H9 (cell line): Measurements from ENCODE around the gene ST8SIA6. TPM values are rescaled to one million over a fixed set of nuclear protein-coding genes. Genes with fewer than 3 reads are reported as not detected.

Experiments
- DNase-seq: peaks from one replicate; pipeline ENCODE4 v3.0.0-alpha.2; 2017
- H2AFZ ChIP-seq: one replicate; pipeline ENCODE4 v1.6.1; 2013; ENCODE audit warnings: mild to moderate bottlenecking, low read length, control low read depth, moderate library complexity
- H2AK5ac ChIP-seq: 2 replicates; pipeline ENCODE4 v1.6.1; 2013; ENCODE audit warnings: low read length, control low read depth, mixed read lengths; ENCODE audit not compliant: insufficient read length
- H2BK120ac ChIP-seq: one replicate; pipeline ENCODE4 v1.6.1; 2013; ENCODE audit warnings: low read depth, mild to moderate bottlenecking, low read length, control low read depth, inconsistent platforms; ENCODE audit not compliant: poor library complexity, severe bottlenecking
- H2BK12ac ChIP-seq: 2 replicates; pipeline ENCODE4 v1.6.1; 2013; ENCODE audit warnings: low read length, control low read depth, mixed read lengths, low read depth; ENCODE audit not compliant: insufficient read length
- H2BK15ac ChIP-seq: 2 replicates; pipeline ENCODE4 v1.6.1; 2013; ENCODE audit warnings: low read depth, low read length, control low read depth
- H2BK20ac ChIP-seq: one replicate; pipeline ENCODE4 v1.6.1; 2013; ENCODE audit warnings: low read depth, mild to moderate bottlenecking, low read length, control low read depth, inconsistent platforms; ENCODE audit not compliant: poor library complexity, severe bottlenecking
- H2BK5ac ChIP-seq: 2 replicates; pipeline ENCODE4 v1.6.1; 2013; ENCODE audit warnings: low read length, control low read depth, mixed read lengths; ENCODE audit not compliant: insufficient read length
- H3K14ac ChIP-seq: 2 replicates; pipeline ENCODE4 v1.6.1; 2013; ENCODE audit warnings: low read length, control low read depth; ENCODE audit not compliant: insufficient read depth
- H3K18ac ChIP-seq: 2 replicates; pipeline ENCODE4 v1.6.1; 2013; ENCODE audit warnings: low read depth, mild to moderate bottlenecking, mixed read lengths, low read length, control low read depth; ENCODE audit not compliant: insufficient read length
- H3K23ac ChIP-seq: 2 replicates; pipeline ENCODE4 v1.6.1; 2013; ENCODE audit warnings: low read length, control low read depth, mixed read lengths, low read depth; ENCODE audit not compliant: insufficient read length
- H3K23me2 ChIP-seq: 2 replicates; pipeline ENCODE4 v1.6.1; 2013; ENCODE audit warnings: low read depth, mild to moderate bottlenecking, mixed read lengths, low read length, control low read depth; ENCODE audit not compliant: insufficient read length, poor library complexity, severe bottlenecking
- H3K27ac ChIP-seq: 2 replicates; pipeline ENCODE4 v1.5.1; 2013; ENCODE audit warnings: low read length, control low read depth, mixed read lengths, low read depth; ENCODE audit not compliant: insufficient read length
- H3K27me3 ChIP-seq: 2 replicates; pipeline ENCODE4 v1.6.1; 2013; ENCODE audit warnings: low read length, control low read depth, inconsistent platforms; ENCODE audit not compliant: insufficient read depth
- H3K4ac ChIP-seq: 2 replicates; pipeline ENCODE4 v1.6.1; 2013; ENCODE audit warnings: low read depth, mild to moderate bottlenecking, control low read depth, inconsistent platforms, low read length, moderate library complexity
- H3K4me1 ChIP-seq: 2 replicates; pipeline ENCODE4 v1.6.1; 2013; ENCODE audit warnings: low read length, control low read depth, inconsistent platforms; ENCODE audit not compliant: insufficient read depth
- H3K4me2 ChIP-seq: 2 replicates; pipeline ENCODE4 v1.6.1; 2013; ENCODE audit warnings: low read length, control low read depth, mixed read lengths; ENCODE audit not compliant: insufficient read length, insufficient read depth
- H3K56ac ChIP-seq: 2 replicates; pipeline ENCODE4 v1.6.1; 2013; ENCODE audit warnings: low read depth, mild to moderate bottlenecking, mixed read lengths, low read length, control low read depth; ENCODE audit not compliant: insufficient read length
- H3K79me1 ChIP-seq: 2 replicates; pipeline ENCODE4 v1.6.1; 2013; ENCODE audit warnings: low read depth, mild to moderate bottlenecking, moderate library complexity, low read length, control low read depth, inconsistent platforms; ENCODE audit not compliant: insufficient read depth, poor library complexity, severe bottlenecking
- H3K79me2 ChIP-seq: 2 replicates; pipeline ENCODE4 v1.6.1; 2013; ENCODE audit warnings: low read length, control low read depth, inconsistent platforms; ENCODE audit not compliant: insufficient read depth
- H3K9ac ChIP-seq: 2 replicates; pipeline ENCODE4 v1.6.1; 2013; ENCODE audit warnings: low read length, control low read depth, mixed read lengths; ENCODE audit not compliant: insufficient read length; ENCODE audit errors: extremely low read depth
- H3K9me3 ChIP-seq: one replicate; pipeline ENCODE4 v1.6.1; 2013; ENCODE audit warnings: low read depth, low read length, inconsistent platforms; ENCODE audit not compliant: control insufficient read depth
- H3T11ph ChIP-seq: one replicate; pipeline ENCODE4 v1.6.1; 2013; ENCODE audit warnings: mild to moderate bottlenecking, low read length, control low read depth, inconsistent platforms
- H4K20me1 ChIP-seq: one replicate; pipeline ENCODE4 v1.6.1; 2013; ENCODE audit not compliant: control insufficient read depth, insufficient read length, insufficient read depth
- H4K5ac ChIP-seq: 2 replicates; pipeline ENCODE4 v1.6.1; 2013; ENCODE audit warnings: low read depth, mild to moderate bottlenecking, mixed read lengths, low read length, control low read depth; ENCODE audit not compliant: insufficient read length
- H4K8ac ChIP-seq: replicated peaks from 2 replicates; pipeline ENCODE4 v1.6.1; 2013; ENCODE audit warnings: low read length, control low read depth, mixed read lengths, low read depth; ENCODE audit not compliant: insufficient read length
- H4K91ac ChIP-seq: 2 replicates; pipeline ENCODE4 v1.6.1; 2013; ENCODE audit warnings: low read depth, mild to moderate bottlenecking, moderate library complexity, mixed read lengths, low read length, control low read depth; ENCODE audit not compliant: insufficient read length
- H3K27ac Mint-ChIP-seq, 3 experiments: 2 replicates in 2 of 3; 3 replicates in 1 of 3; pipeline ENCODE4 v1.8.0; 2020 to 2021; ENCODE audit warnings: mixed read lengths in 3 of 3, mild to moderate bottlenecking in 1 of 3, moderate library complexity in 1 of 3
- H3K27me3 Mint-ChIP-seq: 2 replicates; pipeline ENCODE4 v1.8.0; 2021; ENCODE audit warnings: low read depth, mild to moderate bottlenecking, moderate library complexity, mixed read lengths
- H3K36me3 Mint-ChIP-seq, 3 experiments: 2 replicates in 2 of 3; 3 replicates in 1 of 3; pipeline ENCODE4 v1.8.0; 2020 to 2021; ENCODE audit warnings: low read depth in 3 of 3, mixed read lengths in 3 of 3; ENCODE audit not compliant: insufficient read depth in 1 of 3
- H3K4me1 Mint-ChIP-seq, 2 experiments: 2 replicates each; pipeline ENCODE4 v1.8.0; 2020; ENCODE audit warnings: mixed read lengths in 2 of 2
- H3K4me3 Mint-ChIP-seq, 2 experiments: 2 replicates in 1 of 2; 3 replicates in 1 of 2; pipeline ENCODE4 v1.8.0; 2020 to 2021; ENCODE audit warnings: mild to moderate bottlenecking in 2 of 2, mixed read lengths in 2 of 2, moderate library complexity in 1 of 2
- H3K9me3 Mint-ChIP-seq, 2 experiments: 2 replicates in 1 of 2; 3 replicates in 1 of 2; pipeline ENCODE4 v1.8.0; 2020; ENCODE audit warnings: mild to moderate bottlenecking in 2 of 2, mixed read lengths in 2 of 2, moderate library complexity in 1 of 2
- WGBS: extraction: QIAGEN DNeasy Blood & Tissue Kit; methylation state at CpG from one replicate; pipeline ENCODE4 v1.1.7; 2013; ENCODE audit warnings: missing lambda C conversion rate, low lambda C conversion rate, mixed read lengths; ENCODE audit not compliant: insufficient read length; ENCODE audit errors: extremely low coverage; 5-methylcytosine and 5-hydroxymethylcytosine counted together
- total RNA-seq: library from RNA; stranded (reverse); gene quantifications from 2 replicates; pipeline ENCODE4 v1.2.1, GENCODE V29; 2021
- TF ChIP-seq, protein P1 (sequence below): fragments of 200-600 bp; sonication (generic); conservative IDR thresholded peaks from 3 replicates; pipeline ENCODE4 v1.8.0; 2021; ENCODE audit warnings: antibody characterized with exemption, mild to moderate bottlenecking

Gene ST8SIA6
- total RNA-seq, 1 experiment from 2014 or later = 0.37 TPM

DNA sequence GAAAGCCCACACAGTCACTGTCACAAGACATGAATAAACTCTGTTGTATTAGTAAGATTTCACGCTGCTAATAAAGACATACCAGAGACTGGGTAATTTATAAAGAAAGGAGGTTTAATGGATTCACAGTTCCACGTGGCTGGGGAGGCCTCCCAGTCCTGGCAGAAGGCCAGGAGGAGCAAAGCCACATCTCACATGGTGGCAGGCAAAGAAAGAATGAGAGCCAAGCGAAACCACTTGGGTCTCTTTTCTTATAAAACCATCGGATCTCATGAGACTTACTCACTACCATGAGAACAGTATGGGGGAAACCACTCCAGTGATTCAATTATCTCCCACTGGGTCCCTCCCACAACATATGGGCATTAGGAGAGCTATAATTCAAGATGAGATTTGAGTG, 110.2 kb downstream of the ST8SIA6 start:
- H3K9me3 Mint-ChIP-seq = peaks cover 13% of the 10 kb centered on the region in 2 experiments
- no peaks in the 10 kb centered on the region for H3K79me1 ChIP-seq

More for the DNA sequence above, 110.2 kb downstream of the ST8SIA6 start:
- no peaks in the 10 kb centered on the region for H3K79me2 ChIP-seq
- H2BK12ac ChIP-seq = no peak overlapping the region
- no peak overlapping the region for H4K91ac ChIP-seq
- H3K23ac ChIP-seq = no peak overlapping the region
- no peak overlapping the region for H3K56ac ChIP-seq
- DNase-seq = no peak
- Mint-ChIP-seq H3K36me3 (peaks cover 0 to 7% (median 6%) of the 10 kb centered on the region in 3 experiments; a peak in 3 of 7 replicates), H3K27ac (no peak overlapping the region), H3K4me3 (no peak overlapping the region), H3K4me1 (peaks cover 4% of the 10 kb centered on the region in 2 experiments; a peak in 1 of 4 replicates), H3K27me3 (peaks cover 2% of the 10 kb centered on the region; the same call in 1 of the 2 replicates)
- no peaks in the 10 kb centered on the region for H3K4me1 ChIP-seq
- no peak overlapping the region for H2AFZ ChIP-seq
- H3K4ac ChIP-seq = no peak overlapping the region
- no peak overlapping the region for H2BK20ac ChIP-seq
- no peak overlapping the region for H2BK15ac ChIP-seq
- H3K23me2 ChIP-seq = no peaks in the 10 kb centered on the region
- no peak overlapping the region for H3T11ph ChIP-seq
- H2BK120ac ChIP-seq = no peak overlapping the region
- no peak overlapping the region for H3K14ac ChIP-seq
- no peak overlapping the region for H3K9ac ChIP-seq
- no peak overlapping the region for H3K4me2 ChIP-seq
- H3K27me3 ChIP-seq = no peaks in the 10 kb centered on the region
- no CpG with 5 or more reads among the region's 4 CpGs for WGBS
- no peak overlapping the region for H4K5ac ChIP-seq
- H3K27ac ChIP-seq = no peak overlapping the region
- TF ChIP-seq, protein P1, sequence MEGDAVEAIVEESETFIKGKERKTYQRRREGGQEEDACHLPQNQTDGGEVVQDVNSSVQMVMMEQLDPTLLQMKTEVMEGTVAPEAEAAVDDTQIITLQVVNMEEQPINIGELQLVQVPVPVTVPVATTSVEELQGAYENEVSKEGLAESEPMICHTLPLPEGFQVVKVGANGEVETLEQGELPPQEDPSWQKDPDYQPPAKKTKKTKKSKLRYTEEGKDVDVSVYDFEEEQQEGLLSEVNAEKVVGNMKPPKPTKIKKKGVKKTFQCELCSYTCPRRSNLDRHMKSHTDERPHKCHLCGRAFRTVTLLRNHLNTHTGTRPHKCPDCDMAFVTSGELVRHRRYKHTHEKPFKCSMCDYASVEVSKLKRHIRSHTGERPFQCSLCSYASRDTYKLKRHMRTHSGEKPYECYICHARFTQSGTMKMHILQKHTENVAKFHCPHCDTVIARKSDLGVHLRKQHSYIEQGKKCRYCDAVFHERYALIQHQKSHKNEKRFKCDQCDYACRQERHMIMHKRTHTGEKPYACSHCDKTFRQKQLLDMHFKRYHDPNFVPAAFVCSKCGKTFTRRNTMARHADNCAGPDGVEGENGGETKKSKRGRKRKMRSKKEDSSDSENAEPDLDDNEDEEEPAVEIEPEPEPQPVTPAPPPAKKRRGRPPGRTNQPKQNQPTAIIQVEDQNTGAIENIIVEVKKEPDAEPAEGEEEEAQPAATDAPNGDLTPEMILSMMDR = no peak
- no peaks in the 10 kb centered on the region for H4K20me1 ChIP-seq
- no peak overlapping the region for H2AK5ac ChIP-seq
- no peak overlapping the region for H3K18ac ChIP-seq
- no peak overlapping the region for H4K8ac ChIP-seq
- no peak overlapping the region for H2BK5ac ChIP-seq
- H3K9me3 ChIP-seq = no peaks in the 10 kb centered on the region
